Left ventricle myocardium inferior (tissue), 1 donor: Measurements from ENCODE around the gene BCL2. TPM values are rescaled to one million over a fixed set of nuclear protein-coding genes. Genes with fewer than 3 reads are reported as not detected.
A peak's percentile ranks its signal among the peaks of the same experiment; 100 is the strongest.

Experiments
- DNase-seq: peaks from one replicate; pipeline ENCODE4 v3.0.0-alpha.2; 2020
- H3K27ac ChIP-seq: fragments of 200-600 bp; replicated peaks from 2 replicates; pipeline ENCODE4 v1.8.0; 2021
- H3K27me3 ChIP-seq: fragments of 200-600 bp; 2 replicates; pipeline ENCODE4 v1.8.0; 2021; ENCODE audit warnings: low read depth
- H3K36me3 ChIP-seq: fragments of 200-600 bp; 2 replicates; pipeline ENCODE4 v1.8.0; 2021
- H3K4me1 ChIP-seq: fragments of 200-600 bp; 2 replicates; pipeline ENCODE4 v1.8.0; 2021
- H3K4me3 ChIP-seq: fragments of 200-600 bp; 2 replicates; pipeline ENCODE4 v1.8.0; 2021; ENCODE audit warnings: mild to moderate bottlenecking, moderate library complexity
- H3K9me3 ChIP-seq: fragments of 200-600 bp; replicated peaks from 2 replicates; pipeline ENCODE4 v1.8.0; 2021
- intact Hi-C: fragments of 100-400 bp; cut with micrococcal nuclease; formaldehyde crosslinking; loops from one replicate; pipeline ENCODE4 v1.11.0; 2022
- total RNA-seq: library from RNA; stranded (reverse); fragmentation: NEBNext Ultra II Directional; extraction: Animal tissue kit (Norgen Biotek cat#: 25700); gene quantifications from one replicate; pipeline ENCODE4 v1.2.1, GENCODE V29; 2021
- TF ChIP-seq, protein P1 (sequence below): fragments of 200-600 bp; IDR thresholded peaks from 2 replicates; pipeline ENCODE4 v1.8.0; 2021; ENCODE audit warnings: antibody characterized with exemption, mild to moderate bottlenecking, borderline replicate concordance
- donor health status: DM: no; HTN: yes; CAD: no; lungs with severe emphysema.

Gene BCL2
- total RNA-seq, 1 donor from 2014 or later: 7.3 TPM

DNA sequence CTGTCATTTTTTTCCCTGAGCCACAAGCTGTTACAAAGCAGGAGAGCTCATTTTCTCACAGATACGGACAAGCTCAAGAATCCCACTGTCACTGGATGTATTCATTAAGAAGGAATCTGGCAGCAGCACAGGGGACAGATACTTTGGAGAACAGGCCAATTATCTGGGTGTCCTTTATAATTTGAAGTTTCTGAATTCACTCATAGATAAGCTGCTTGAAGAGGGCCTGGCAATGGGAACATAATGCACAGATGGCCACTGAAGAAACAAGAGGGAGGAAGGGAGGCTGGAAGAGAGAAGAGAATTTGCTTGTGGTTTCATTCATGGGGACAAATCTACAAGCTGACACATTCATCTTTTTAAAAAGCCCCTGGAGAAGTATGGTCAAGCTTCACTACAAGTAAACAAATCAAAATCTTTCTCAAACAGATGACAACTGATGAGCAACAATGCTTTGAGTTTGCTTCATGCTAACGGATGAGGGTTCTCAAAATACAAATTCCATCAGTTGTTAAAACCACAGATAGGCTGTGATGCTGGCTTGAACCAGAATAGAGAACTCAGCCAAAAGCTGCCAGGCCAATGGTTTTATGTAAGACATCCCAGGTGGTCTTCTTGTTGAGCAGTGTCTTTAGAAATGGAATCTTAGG lies 11.9 kb downstream of the BCL2 start:
- no peaks in the 10 kb centered on the region for H3K27me3 ChIP-seq
- DNase-seq: no peak
- TF ChIP-seq, protein P1, sequence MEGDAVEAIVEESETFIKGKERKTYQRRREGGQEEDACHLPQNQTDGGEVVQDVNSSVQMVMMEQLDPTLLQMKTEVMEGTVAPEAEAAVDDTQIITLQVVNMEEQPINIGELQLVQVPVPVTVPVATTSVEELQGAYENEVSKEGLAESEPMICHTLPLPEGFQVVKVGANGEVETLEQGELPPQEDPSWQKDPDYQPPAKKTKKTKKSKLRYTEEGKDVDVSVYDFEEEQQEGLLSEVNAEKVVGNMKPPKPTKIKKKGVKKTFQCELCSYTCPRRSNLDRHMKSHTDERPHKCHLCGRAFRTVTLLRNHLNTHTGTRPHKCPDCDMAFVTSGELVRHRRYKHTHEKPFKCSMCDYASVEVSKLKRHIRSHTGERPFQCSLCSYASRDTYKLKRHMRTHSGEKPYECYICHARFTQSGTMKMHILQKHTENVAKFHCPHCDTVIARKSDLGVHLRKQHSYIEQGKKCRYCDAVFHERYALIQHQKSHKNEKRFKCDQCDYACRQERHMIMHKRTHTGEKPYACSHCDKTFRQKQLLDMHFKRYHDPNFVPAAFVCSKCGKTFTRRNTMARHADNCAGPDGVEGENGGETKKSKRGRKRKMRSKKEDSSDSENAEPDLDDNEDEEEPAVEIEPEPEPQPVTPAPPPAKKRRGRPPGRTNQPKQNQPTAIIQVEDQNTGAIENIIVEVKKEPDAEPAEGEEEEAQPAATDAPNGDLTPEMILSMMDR: no peak
- peaks cover 40% of the 10 kb centered on the region for H3K4me1 ChIP-seq
- intact Hi-C loops: no loop called here
- no peak overlapping the region for H3K4me3 ChIP-seq
- H3K36me3 ChIP-seq: no peaks in the 10 kb centered on the region
- H3K27ac ChIP-seq: peak overlapping the region; percentile 59
- H3K9me3 ChIP-seq: no peaks in the 10 kb centered on the region

DNA sequence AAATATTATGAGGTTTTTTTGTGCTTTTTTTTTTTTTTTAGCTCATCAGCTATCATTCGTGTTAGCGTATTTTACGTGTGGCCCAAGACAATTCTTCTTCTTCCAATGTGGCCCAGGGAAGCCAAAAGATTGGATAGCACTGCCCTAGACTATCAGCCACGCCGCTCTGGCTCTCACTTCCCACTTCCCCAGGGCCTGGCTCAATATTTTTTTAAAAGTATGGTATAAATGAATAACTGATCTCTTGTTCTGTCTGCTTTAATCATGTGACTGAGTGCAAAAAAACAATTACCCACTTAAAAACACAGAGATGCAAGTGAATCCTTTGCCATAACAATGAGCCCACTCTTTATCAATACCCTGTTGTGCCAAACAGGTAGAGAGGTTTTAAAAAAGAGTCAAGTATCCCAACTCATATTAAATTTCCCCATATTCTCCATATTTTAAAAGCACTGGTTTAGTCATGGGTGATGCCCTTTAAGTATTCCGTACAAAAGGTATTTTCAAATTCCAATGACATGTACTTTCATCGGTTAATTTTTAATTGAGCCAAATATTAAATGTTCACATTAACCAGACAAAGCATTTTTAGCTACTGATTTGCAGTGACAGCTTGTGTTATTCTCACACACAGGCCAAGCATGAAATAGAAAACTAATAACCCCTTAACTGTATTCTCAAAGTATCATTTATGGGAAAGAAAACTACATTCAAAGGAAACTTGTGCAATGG lies 12.6 kb downstream of the BCL2 start:
- intact Hi-C loops: no loop called here
- H3K4me3 ChIP-seq: no peak overlapping the region
- H3K27me3 ChIP-seq: no peaks in the 10 kb centered on the region
- H3K9me3 ChIP-seq: no peaks in the 10 kb centered on the region
- peaks cover 47% of the 10 kb centered on the region for H3K4me1 ChIP-seq
- no peaks in the 10 kb centered on the region for H3K36me3 ChIP-seq
- TF ChIP-seq, protein P1: no peak
- DNase-seq: no peak
- H3K27ac ChIP-seq: peak overlapping the region; percentile 59

DNA sequence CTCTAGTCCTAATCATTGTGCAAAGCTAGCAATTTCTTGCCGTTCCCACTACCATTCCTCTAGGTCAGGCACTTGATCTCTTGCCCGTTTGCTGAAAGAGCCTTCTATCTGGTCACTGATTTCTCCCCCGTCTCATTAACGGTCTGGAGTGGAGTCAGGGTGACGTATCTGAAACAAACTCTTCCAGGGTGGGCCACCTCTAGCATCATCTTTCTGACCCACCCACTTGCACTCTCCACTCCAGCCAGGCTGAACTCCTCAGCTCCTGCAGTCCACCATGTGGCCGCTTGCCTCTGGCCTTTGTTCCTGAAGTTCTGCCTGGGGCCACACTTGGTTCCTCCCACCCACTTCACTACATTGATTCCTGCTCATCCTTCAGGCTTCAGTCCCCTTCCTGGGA lies 13.3 kb downstream of the BCL2 start:
- Histone ChIP-seq H3K36me3 (no peaks in the 10 kb centered on the region), H3K27me3 (no peaks in the 10 kb centered on the region), H3K27ac (no peak overlapping the region), H3K4me3 (no peak overlapping the region), H3K9me3 (no peaks in the 10 kb centered on the region), H3K4me1 (peaks cover 43% of the 10 kb centered on the region)
- TF ChIP-seq, protein P1: no peak
- intact Hi-C loops: no loop called here
- DNase-seq: no peak

DNA sequence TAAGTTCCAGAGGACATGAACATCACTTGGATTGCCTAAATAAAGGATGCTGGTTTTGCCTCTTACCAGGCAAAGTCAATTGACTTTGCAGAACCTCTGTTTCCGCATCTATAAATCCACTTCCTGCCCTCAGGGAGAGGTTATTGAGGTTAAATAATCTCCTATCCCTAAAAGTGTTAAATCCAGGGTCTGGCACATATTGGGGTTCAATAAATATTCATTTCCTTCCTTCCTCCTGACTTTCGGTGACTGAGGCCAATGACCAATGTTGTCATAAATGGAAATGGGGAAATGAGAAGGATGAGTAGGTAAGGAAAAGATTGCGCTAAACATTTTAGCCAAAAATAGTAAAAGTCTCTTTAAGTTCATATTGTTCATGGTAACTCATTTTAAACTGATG lies 16.0 kb downstream of the BCL2 start:
- no peaks in the 10 kb centered on the region for H3K27me3 ChIP-seq
- no peak for DNase-seq
- no peaks in the 10 kb centered on the region for H3K36me3 ChIP-seq
- H3K4me1 ChIP-seq: peaks cover 43% of the 10 kb centered on the region
- no peak overlapping the region for H3K4me3 ChIP-seq
- no peak overlapping the region for H3K27ac ChIP-seq
- TF ChIP-seq, protein P1: no peak
- intact Hi-C loops: no loop called here
- no peaks in the 10 kb centered on the region for H3K9me3 ChIP-seq

DNA sequence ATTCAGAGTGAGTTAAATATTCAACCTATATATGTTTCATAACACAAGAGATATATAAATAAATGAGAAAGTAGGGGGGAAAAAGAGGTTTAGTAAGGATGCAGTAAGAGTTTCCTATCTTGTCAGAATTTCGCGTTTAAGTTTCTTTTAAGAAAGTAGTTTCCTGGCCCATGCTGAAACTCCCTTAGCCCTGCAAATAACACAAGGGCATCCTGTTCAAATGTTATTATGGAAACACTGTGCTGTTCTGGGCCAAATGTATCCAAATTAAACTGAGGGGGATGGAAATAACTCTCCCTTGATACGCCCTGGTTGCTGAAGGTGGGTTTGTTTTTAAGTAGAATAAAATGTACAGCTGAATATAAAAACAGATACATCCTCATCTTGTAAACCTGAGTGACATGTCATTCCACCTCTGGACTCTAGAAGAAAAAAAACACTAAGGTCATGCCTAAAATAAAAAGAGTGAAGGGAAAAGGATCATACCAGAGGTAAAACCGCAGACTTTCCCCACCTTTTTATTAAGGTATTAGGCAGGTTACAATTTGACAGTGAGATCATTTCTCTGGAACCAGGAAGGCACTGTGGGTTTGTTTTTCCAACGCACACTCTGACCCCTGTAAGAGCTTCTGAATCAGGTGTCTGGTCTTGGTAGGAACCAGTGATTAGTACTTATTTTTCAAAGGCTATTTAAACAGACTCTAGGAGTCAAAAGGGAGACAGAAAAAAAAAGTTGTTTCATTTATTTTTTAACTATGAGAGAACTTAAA lies 16.7 kb downstream of the BCL2 start:
- no peaks in the 10 kb centered on the region for H3K27me3 ChIP-seq
- no peak overlapping the region for H3K4me3 ChIP-seq
- DNase-seq: no peak
- peak overlapping the region; percentile 53 for H3K27ac ChIP-seq
- no peaks in the 10 kb centered on the region for H3K9me3 ChIP-seq
- intact Hi-C loops: no loop called here
- no peaks in the 10 kb centered on the region for H3K36me3 ChIP-seq
- TF ChIP-seq, protein P1: no peak
- peaks cover 41% of the 10 kb centered on the region for H3K4me1 ChIP-seq
